K562 (cell line): ENCODE measurements around the gene BRAT1.

Experiments
- EP300 ChIP-seq: IDR thresholded peaks from 2 replicates; pipeline ENCODE4 v1.6.1; 2012; ENCODE audit warnings: low read length, improper control_type of control experiment
- HNRNPL ChIP-seq: fragments of 200-400 bp; formaldehyde crosslinking; IDR thresholded peaks from 2 replicates; pipeline ENCODE4 v1.6.1; 2017; ENCODE audit warnings: low read depth, mild to moderate bottlenecking, low read length
- HNRNPLL ChIP-seq: fragments of 200-400 bp; formaldehyde crosslinking; IDR thresholded peaks from 2 replicates; pipeline ENCODE4 v1.6.1; 2017; ENCODE audit warnings: low read length, low read depth, mild to moderate bottlenecking; ENCODE audit not compliant: poor library complexity, severe bottlenecking
- HSF4 ChIP-seq: fragments of 250-450 bp; sonication (Bioruptor Pico); IDR thresholded peaks from 2 replicates; pipeline ENCODE4 v2.1.2; 2022; ENCODE audit warnings: mild to moderate bottlenecking, moderate library complexity, borderline replicate concordance
- POLR2AphosphoS5 ChIP-seq: IDR thresholded peaks from 2 replicates; pipeline ENCODE4 v1.6.1; 2011; ENCODE audit warnings: mild to moderate bottlenecking, low read depth, low read length, moderate library complexity; ENCODE audit not compliant: control insufficient read depth, insufficient read depth
- RAD21 ChIP-seq, 2 experiments: fragments of 250-450 bp in 1 of 2; fragments of 450-650 bp in 1 of 2; sonication (Bioruptor Pico) in 1 of 2; formaldehyde crosslinking in 1 of 2; IDR thresholded peaks in 1 of 2; conservative IDR thresholded peaks in 1 of 2; 2 replicates each; pipeline versions ENCODE4 v1.4.0 to v1.8.0; 2020 to 2022; ENCODE audit warnings: mild to moderate bottlenecking in 2 of 2, moderate library complexity in 1 of 2
- RBM15 ChIP-seq: fragments of 200-400 bp; formaldehyde crosslinking; IDR thresholded peaks from 2 replicates; pipeline ENCODE4 v1.6.1; 2018; ENCODE audit warnings: mild to moderate bottlenecking, low read length, moderate library complexity; ENCODE audit not compliant: insufficient read depth
- YY1 ChIP-seq, 3 experiments: IDR thresholded peaks; 2 replicates each; pipeline ENCODE4 v1.6.1; 2011; ENCODE audit warnings: low read length in 2 of 3, mild to moderate bottlenecking in 2 of 3, moderate library complexity in 2 of 3, borderline replicate concordance in 1 of 3, control low read depth in 1 of 3, low read depth in 1 of 3; ENCODE audit not compliant: insufficient read depth in 3 of 3, insufficient replicate concordance in 2 of 3, control insufficient read depth in 1 of 3, insufficient read length in 1 of 3; ENCODE audit errors: extremely low read depth in 1 of 3
- ZKSCAN8 ChIP-seq: fragments of 200-800 bp; sonication (Bioruptor generic); IDR thresholded peaks from 2 replicates; pipeline ENCODE4 v1.6.1; 2016; ENCODE audit warnings: missing genetic modification characterization, missing compliant biosample characterization
- TF ChIP-seq, protein P1 (sequence below), 2 experiments: IDR thresholded peaks in 1 of 2; conservative IDR thresholded peaks in 1 of 2; 2 replicates each; pipeline ENCODE4 v1.6.1; 2016; ENCODE audit warnings: low read depth in 2 of 2, mild to moderate bottlenecking in 1 of 2, missing compliant biosample characterization in 1 of 2, missing genetic modification characterization in 1 of 2, moderate library complexity in 1 of 2
- TF ChIP-seq, protein P2 (sequence below), 2 experiments: fragments of 450-650 bp in 1 of 2; sonication (generic) in 1 of 2; formaldehyde crosslinking in 1 of 2; IDR thresholded peaks in 1 of 2; conservative IDR thresholded peaks in 1 of 2; 2 replicates each; pipeline versions ENCODE4 v1.6.1 to v1.8.1; 2016 to 2023; ENCODE audit warnings: mild to moderate bottlenecking in 2 of 2, moderate library complexity in 2 of 2, inconsistent platforms in 1 of 2, missing genetic modification reagents in 1 of 2

DNA sequence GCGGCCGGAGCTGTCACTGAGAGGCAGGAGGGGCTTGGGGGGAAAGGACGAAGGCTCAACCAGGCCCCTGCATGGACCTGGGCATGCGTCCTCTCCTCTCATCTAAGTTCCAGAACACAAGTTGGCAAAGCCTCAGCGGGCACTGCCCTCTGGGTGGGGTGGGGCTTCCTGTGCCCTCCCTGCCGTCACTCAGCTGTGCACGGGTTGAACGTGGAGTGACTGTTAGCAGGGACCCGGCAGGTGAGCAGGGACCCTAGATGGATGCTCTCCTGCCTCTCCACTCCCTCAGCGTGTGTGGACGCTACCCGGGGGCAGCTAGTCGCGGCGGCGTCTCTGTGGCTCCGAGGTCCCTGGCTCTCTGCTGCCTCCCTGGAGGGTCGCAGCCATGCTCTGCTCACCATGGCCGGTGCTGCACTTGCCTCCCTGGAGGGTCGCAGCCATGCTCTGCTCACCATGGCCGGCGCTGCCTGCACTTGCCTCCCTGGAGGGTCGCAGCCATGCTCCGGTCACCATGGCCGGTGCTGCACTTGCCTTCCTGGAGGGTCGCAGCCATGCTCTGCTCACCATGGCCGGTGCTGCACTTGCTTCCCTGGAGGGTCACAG is 40.0 kb upstream of the BRAT1 start:
- TF ChIP-seq HSF4 (CRISPR knock-in tag) (no peak), EP300 (no peak), ZKSCAN8 (no peak), HNRNPLL (no peak), YY1 (IDR thresholded peaks at IDR 0.05; ENCODE audit: borderline replicate concordance in 1 of 3, control insufficient read depth in 1 of 3, extremely low read depth in 1 of 3, insufficient read depth in 3 of 3, insufficient read length in 1 of 3, insufficient replicate concordance in 2 of 3, low read depth in 1 of 3, low read length in 2 of 3) (no peak), RBM15 (no peak), POLR2AphosphoS5 (no peak), HNRNPL (no peak), RAD21 (CRISPR knock-in tag; conservative IDR thresholded peaks at IDR 0.05 in 1 of 2, IDR thresholded peaks at IDR 0.05 in 1 of 2) (no peak)
- TF ChIP-seq, protein P1, sequence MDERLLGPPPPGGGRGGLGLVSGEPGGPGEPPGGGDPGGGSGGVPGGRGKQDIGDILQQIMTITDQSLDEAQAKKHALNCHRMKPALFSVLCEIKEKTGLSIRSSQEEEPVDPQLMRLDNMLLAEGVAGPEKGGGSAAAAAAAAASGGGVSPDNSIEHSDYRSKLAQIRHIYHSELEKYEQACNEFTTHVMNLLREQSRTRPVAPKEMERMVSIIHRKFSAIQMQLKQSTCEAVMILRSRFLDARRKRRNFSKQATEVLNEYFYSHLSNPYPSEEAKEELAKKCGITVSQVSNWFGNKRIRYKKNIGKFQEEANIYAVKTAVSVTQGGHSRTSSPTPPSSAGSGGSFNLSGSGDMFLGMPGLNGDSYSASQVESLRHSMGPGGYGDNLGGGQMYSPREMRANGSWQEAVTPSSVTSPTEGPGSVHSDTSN (CRISPR knock-in tag; IDR thresholded peaks at IDR 0.05; ENCODE audit: low read depth), result no peak
- TF ChIP-seq, protein P1 (tag; conservative IDR thresholded peaks at IDR 0.05; ENCODE audit: low read depth), result no peak
- TF ChIP-seq, protein P2, sequence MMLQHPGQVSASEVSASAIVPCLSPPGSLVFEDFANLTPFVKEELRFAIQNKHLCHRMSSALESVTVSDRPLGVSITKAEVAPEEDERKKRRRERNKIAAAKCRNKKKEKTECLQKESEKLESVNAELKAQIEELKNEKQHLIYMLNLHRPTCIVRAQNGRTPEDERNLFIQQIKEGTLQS (IDR thresholded peaks at IDR 0.05), result no peak
- TF ChIP-seq, protein P2 (CRISPR knock-in tag; conservative IDR thresholded peaks at IDR 0.05), result no peak
